Body of pancreas (tissue), 4 donors: ENCODE data around the gene ZNF768.

Source experiments
- CTCF ChIP-seq, 7 experiments: fragments of 450-650 bp in 4 of 7; fragments of 200-600 bp in 3 of 7; sonication (generic) in 3 of 7; IDR thresholded peaks; one replicate each; pipeline ENCODE4 v1.5.1; 2016 to 2019; ENCODE audit warnings: antibody characterized with exemption in 7 of 7
- POLR2A ChIP-seq, 3 donors: fragments of 450-650 bp; IDR thresholded peaks; one replicate each; pipeline ENCODE4 v1.6.1; 2016; ENCODE audit warnings: antibody characterized with exemption in 3 of 3, mild to moderate bottlenecking in 2 of 3

DNA sequence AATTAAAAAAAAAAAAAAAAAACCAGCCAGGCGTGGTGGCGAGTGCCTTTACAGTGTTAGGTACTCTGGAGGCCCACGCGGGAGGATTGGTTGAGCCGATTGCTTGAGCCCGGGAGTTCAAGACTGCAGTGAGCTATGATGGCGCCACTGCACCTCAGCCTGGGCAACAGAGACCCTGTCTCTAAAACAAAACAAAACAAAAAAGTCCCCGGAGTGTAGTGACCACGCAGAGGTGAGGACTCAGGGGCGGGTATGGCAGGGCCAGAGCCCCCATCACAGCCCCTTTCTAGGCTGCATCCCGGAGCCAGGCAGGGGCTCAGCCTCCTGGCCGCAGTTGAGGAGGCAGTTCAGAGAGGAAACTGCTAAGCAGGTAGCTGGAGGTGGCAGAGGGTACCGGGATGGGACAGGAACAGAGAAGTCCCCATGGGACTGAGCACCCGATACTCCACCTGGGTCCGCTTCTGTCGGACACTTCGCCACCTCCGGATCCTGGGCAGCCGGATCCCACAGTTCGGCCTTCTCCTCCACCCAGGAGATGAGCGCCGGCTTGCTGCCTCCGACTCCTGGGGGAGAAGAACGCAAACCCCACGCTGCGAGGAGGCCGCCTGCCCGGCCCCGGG, 7.5 kb upstream of the ZNF768 start:
- TF ChIP-seq POLR2A (IDR thresholded peaks at IDR 0.05) (no peak), CTCF (IDR thresholded peaks at IDR 0.05) (no peak)
